C4-2B (cell line): ENCODE measurements around the gene ANKRD11.

Experiments used
- ZFX ChIP-seq: fragments of 450-650 bp; IDR thresholded peaks from 2 replicates; pipeline ENCODE4 v1.6.1; 2017
- TF ChIP-seq, protein P1 (sequence below): fragments of 450-650 bp; conservative IDR thresholded peaks from 2 replicates; pipeline ENCODE4 v1.5.1; 2017; ENCODE audit warnings: mild to moderate bottlenecking

GRCh38 chr16:89412811-89413210 lies 77.5 kb downstream of the ANKRD11 start:
- TF ChIP-seq, protein P1, sequence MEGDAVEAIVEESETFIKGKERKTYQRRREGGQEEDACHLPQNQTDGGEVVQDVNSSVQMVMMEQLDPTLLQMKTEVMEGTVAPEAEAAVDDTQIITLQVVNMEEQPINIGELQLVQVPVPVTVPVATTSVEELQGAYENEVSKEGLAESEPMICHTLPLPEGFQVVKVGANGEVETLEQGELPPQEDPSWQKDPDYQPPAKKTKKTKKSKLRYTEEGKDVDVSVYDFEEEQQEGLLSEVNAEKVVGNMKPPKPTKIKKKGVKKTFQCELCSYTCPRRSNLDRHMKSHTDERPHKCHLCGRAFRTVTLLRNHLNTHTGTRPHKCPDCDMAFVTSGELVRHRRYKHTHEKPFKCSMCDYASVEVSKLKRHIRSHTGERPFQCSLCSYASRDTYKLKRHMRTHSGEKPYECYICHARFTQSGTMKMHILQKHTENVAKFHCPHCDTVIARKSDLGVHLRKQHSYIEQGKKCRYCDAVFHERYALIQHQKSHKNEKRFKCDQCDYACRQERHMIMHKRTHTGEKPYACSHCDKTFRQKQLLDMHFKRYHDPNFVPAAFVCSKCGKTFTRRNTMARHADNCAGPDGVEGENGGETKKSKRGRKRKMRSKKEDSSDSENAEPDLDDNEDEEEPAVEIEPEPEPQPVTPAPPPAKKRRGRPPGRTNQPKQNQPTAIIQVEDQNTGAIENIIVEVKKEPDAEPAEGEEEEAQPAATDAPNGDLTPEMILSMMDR: no peak
- TF ChIP-seq ZFX: no peak
